Breast epithelium (tissue), 4 donors: ENCODE measurements around the gene AHCYL2. TPM values are rescaled to one million over a fixed set of nuclear protein-coding genes. Genes with fewer than 3 reads are reported as not detected.
A peak's percentile ranks its signal among the peaks of the same experiment; 100 is the strongest.
"Not testable (repeated sequence)": the region's sequence is repeated elsewhere in the genome, so short reads cannot be mapped to it uniquely, and the experiment has no call there.

Source experiments
- DNase-seq, 2 donors: peaks; one replicate each; pipeline ENCODE4 v3.0.0-alpha.2; 2019; ENCODE audit warnings: low spot score in 2 of 2
- H3K27ac ChIP-seq, 2 donors: fragments of 200-600 bp; sonication (generic) in 1 of 2; one replicate each; pipeline ENCODE4 v1.5.1; 2016 to 2019; ENCODE audit warnings: mild to moderate bottlenecking in 1 of 2
- H3K27me3 ChIP-seq, 2 donors: fragments of 200-600 bp; sonication (generic) in 1 of 2; one replicate each; pipeline versions ENCODE4 v1.5.1 to v1.6.0; 2017 to 2019; ENCODE audit warnings: control low read depth in 1 of 2, mild to moderate bottlenecking in 1 of 2
- H3K36me3 ChIP-seq: fragments of 200-600 bp; one replicate; pipeline ENCODE4 v1.5.1; 2019
- H3K4me1 ChIP-seq, 2 donors: fragments of 200-600 bp; sonication (generic); one replicate each; pipeline ENCODE4 v1.5.1; 2016 to 2019; ENCODE audit warnings: control low read depth in 1 of 2
- H3K4me3 ChIP-seq, 3 donors: fragments of 200-600 bp; sonication (generic); 1 replicate in 2 of 3; 2 replicates in 1 of 3; pipeline ENCODE4 v1.5.1; 2016 to 2019; ENCODE audit warnings: mild to moderate bottlenecking in 3 of 3, moderate library complexity in 2 of 3
- H3K9me3 ChIP-seq, 2 donors: fragments of 200-600 bp; sonication (generic) in 1 of 2; one replicate each; pipeline ENCODE4 v1.5.1; 2016 to 2019; ENCODE audit warnings: control low read depth in 1 of 2
- POLR2A ChIP-seq: fragments of 450-650 bp; IDR thresholded peaks from one replicate; pipeline ENCODE4 v1.6.1; 2016; ENCODE audit warnings: antibody characterized with exemption, mild to moderate bottlenecking, moderate library complexity
- POLR2AphosphoS5 ChIP-seq, 3 donors: sonication (generic); formaldehyde crosslinking; IDR thresholded peaks; one replicate each; pipeline ENCODE4 v1.6.1; 2017; ENCODE audit warnings: antibody characterized with exemption in 3 of 3
- intact Hi-C: fragments of 100-400 bp; cut with DNase I; formaldehyde crosslinking; loops from one replicate; pipeline ENCODE4 v1.15.1; 2023; ENCODE audit warnings: low total_unique reads
- total RNA-seq, 3 donors: library from RNA; depleted of rRNA; stranded (reverse); fragments of >200 nt; gene quantifications; one replicate each; pipeline ENCODE4 v1.1.0, GENCODE V29; 2016
- TF ChIP-seq, protein P1 (sequence below), 3 donors: fragments of 450-650 bp; IDR thresholded peaks; one replicate each; pipeline ENCODE4 v1.5.1; 2016 to 2017; ENCODE audit warnings: antibody characterized with exemption in 3 of 3, mild to moderate bottlenecking in 3 of 3, moderate library complexity in 3 of 3

The AHCYL2 gene
- total RNA-seq, 3 donors from 2014 or later = 19.0 to 24.7 (median 21.8) TPM

DNA sequence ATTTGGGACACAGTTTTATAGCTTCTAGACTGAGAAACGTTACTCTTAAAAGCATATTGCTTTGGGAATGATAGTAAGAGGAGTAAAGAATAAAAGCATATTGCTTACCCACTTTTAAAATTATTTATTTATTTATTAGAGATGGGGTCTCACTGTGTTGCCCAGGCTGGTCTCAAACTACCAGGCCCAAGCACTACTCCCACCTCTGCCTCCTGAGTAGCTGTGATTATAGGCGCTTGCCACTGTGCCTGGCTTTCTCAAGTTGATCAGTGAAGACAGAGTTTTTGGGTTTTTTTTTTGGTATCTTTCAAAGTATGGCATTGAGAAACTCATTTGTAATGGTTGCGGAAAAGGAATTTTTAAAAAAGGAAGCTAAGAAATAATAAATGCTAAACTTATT lies 68.0 kb downstream of the AHCYL2 start:
- H3K27ac ChIP-seq = no peak overlapping the region
- H3K27me3 ChIP-seq = no peaks in the 10 kb centered on the region
- no peaks in the 10 kb centered on the region for H3K4me1 ChIP-seq
- no peak overlapping the region for H3K4me3 ChIP-seq
- H3K9me3 ChIP-seq = no peaks in the 10 kb centered on the region
- intact Hi-C loops = no loop called here
- TF ChIP-seq POLR2A (no peak), POLR2AphosphoS5 (IDR thresholded peaks at IDR 0.05) (no peak)
- TF ChIP-seq, protein P1, sequence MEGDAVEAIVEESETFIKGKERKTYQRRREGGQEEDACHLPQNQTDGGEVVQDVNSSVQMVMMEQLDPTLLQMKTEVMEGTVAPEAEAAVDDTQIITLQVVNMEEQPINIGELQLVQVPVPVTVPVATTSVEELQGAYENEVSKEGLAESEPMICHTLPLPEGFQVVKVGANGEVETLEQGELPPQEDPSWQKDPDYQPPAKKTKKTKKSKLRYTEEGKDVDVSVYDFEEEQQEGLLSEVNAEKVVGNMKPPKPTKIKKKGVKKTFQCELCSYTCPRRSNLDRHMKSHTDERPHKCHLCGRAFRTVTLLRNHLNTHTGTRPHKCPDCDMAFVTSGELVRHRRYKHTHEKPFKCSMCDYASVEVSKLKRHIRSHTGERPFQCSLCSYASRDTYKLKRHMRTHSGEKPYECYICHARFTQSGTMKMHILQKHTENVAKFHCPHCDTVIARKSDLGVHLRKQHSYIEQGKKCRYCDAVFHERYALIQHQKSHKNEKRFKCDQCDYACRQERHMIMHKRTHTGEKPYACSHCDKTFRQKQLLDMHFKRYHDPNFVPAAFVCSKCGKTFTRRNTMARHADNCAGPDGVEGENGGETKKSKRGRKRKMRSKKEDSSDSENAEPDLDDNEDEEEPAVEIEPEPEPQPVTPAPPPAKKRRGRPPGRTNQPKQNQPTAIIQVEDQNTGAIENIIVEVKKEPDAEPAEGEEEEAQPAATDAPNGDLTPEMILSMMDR (IDR thresholded peaks at IDR 0.05) = no peak
- DNase-seq = no peak
- no peaks in the 10 kb centered on the region for H3K36me3 ChIP-seq

DNA sequence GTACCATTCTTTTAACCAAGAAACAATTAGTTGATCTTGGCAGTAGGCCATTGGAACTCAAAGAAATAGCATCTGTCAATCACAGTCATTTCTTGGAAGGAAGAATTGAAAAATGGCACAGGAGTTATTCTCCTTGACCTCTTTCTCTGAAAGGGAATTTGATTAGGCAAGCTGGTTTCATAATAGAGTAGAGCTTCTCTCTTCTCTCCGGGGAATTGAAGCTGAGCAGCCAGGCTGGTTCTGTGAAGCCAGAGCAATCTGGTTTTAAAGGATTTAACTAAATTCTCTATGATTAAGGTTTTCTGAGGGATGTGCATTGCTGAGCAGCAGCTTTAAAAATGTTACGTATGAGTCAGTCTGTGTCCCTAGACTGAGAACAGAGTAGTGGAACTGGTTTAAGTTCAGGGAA lies 70.2 kb downstream of the AHCYL2 start:
- Histone ChIP-seq H3K27me3 (no peaks in the 10 kb centered on the region), H3K9me3 (no peaks in the 10 kb centered on the region), H3K4me3 (no peak overlapping the region), H3K36me3 (no peaks in the 10 kb centered on the region), H3K27ac (peak overlapping the region in 1 of 2 donors; percentile 1), H3K4me1 (no peaks in the 10 kb centered on the region)
- DNase-seq = no peak
- TF ChIP-seq POLR2A (no peak), POLR2AphosphoS5 (IDR thresholded peaks at IDR 0.05) (no peak)
- TF ChIP-seq, protein P1 (IDR thresholded peaks at IDR 0.05) = no peak
- intact Hi-C loops = no loop called here

DNA sequence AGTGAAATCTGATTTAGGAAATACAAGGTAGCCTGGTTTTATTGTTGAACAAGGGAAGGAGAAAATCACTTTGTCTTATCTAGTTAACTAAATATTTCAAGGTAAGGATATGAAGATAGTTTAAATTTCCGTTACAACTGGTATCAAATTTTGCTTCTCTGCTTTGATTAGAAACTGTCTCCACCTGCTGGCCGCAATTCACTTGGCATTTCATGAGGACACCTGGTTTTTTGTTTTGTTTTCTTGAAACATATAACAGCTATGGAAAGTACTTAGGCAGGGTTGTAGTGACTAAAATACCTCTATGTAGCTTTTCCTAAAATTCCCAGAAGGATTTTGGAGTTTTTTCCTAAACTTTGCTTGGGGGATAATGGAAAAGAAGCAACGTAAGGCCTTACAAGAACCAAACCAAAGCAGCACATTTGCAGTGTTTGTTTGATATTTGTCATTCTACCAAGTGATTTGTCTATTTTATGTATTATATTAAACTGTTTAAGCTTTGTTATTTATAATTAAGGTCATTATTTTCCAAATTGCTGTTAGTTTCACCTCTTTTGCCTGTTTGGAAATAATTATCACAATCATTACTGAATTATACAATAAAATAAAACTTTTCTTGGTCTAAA lies 73.6 kb downstream of the AHCYL2 start:
- H3K27ac ChIP-seq = no peak overlapping the region
- no peaks in the 10 kb centered on the region for H3K9me3 ChIP-seq
- no peaks in the 10 kb centered on the region for H3K27me3 ChIP-seq
- intact Hi-C loops = no loop called here
- H3K4me3 ChIP-seq = no peak overlapping the region
- H3K36me3 ChIP-seq = no peaks in the 10 kb centered on the region
- TF ChIP-seq POLR2A = no peak
- TF ChIP-seq, protein P1 (IDR thresholded peaks at IDR 0.05) = peak; percentile 37 to 59 (median 58)
- no peak for DNase-seq
- H3K4me1 ChIP-seq = no peaks in the 10 kb centered on the region

DNA sequence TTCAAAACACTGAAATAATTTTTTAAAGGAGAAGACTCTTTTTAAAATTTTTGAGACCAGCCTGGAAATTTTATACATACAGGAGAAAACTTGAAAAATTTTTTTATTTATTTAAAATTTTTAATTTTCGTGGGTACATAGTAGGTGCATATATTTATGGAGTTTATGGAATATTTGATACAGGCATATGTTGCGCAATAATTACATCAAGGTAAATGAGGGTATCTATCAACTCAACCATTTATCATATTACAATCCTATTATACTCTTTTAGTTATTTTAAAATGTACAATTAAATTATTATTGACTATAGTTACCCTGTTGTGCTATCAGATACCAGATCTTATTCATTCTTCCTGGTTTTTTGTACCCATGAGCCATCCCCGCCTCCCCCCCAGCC lies 75.1 kb downstream of the AHCYL2 start:
- TF ChIP-seq POLR2A = no peak
- TF ChIP-seq POLR2AphosphoS5 (IDR thresholded peaks at IDR 0.05) = no peak
- TF ChIP-seq, protein P1 (IDR thresholded peaks at IDR 0.05) = no peak
- no peaks in the 10 kb centered on the region for H3K9me3 ChIP-seq
- intact Hi-C loops = no loop called here

DNA sequence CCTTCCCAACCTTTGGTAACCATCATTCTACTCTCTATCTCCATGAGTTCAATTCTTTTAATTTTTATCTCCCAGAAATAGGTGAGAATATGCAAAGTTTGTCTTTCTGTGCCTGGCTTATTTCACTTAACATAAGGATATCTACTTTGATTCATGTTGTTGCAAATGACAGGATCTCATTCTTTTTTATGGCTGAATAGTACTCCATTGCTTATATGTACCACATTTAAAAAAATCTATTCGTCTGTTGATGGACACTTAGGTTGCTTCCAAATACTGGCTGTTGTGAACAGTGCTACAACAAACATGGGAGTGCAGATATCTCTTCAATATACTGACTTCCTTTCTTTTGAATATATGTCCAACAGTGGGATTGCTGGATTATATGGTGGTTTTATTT lies 75.5 kb downstream of the AHCYL2 start:
- DNase-seq, intact Hi-C loops, H3K27ac ChIP-seq, H3K4me3 ChIP-seq, H3K9me3 ChIP-seq, H3K36me3 ChIP-seq, H3K4me1 ChIP-seq, H3K27me3 ChIP-seq: not testable (repeated sequence)

More for the DNA sequence above, 75.1 kb downstream of the AHCYL2 start:
- H3K4me1 ChIP-seq = no peaks in the 10 kb centered on the region
- no peak for DNase-seq
- no peak overlapping the region for H3K27ac ChIP-seq
- no peaks in the 10 kb centered on the region for H3K36me3 ChIP-seq
- no peaks in the 10 kb centered on the region for H3K27me3 ChIP-seq
- H3K4me3 ChIP-seq = no peak overlapping the region

DNA sequence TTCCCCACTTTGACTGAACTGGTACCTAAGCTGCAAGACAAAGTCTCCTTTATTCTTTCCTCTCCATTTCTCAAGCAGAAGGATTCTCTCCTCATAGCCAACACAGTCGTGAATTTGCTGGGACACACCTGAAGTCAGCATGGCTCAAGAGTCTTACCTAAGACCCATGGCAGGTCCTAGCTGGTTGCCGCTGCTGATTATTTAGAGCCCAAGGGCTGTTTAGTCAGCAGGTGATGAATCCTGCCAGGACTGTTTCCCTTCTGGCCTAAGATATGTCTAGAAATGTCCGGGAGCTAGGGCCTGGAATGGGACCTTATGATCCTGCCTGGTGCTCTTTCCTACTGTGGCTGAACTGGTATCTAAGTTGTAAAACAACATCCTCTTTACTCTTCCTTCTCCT lies 82.8 kb downstream of the AHCYL2 start:
- intact Hi-C loops = no loop called here

More for the DNA sequence above, 82.8 kb downstream of the AHCYL2 start:
- TF ChIP-seq POLR2A (no peak), POLR2AphosphoS5 (IDR thresholded peaks at IDR 0.05) (no peak)
- TF ChIP-seq, protein P1 (IDR thresholded peaks at IDR 0.05) = no peak
- Histone ChIP-seq H3K27ac (peak overlapping the region; percentile 66 to 80), H3K4me1 (no peaks in the 10 kb centered on the region), H3K4me3 (no peak overlapping the region), H3K27me3 (no peaks in the 10 kb centered on the region), H3K36me3 (no peaks in the 10 kb centered on the region), H3K9me3 (no peaks in the 10 kb centered on the region)
- peak in 1 of 2 donors; percentile 21 for DNase-seq
